Stomach (tissue), 4 donors: Measurements from ENCODE around the gene CAPN2.

Source experiments
- EP300 ChIP-seq: sonication (generic); formaldehyde crosslinking; IDR thresholded peaks from one replicate; pipeline ENCODE4 v1.6.1; 2017; ENCODE audit warnings: antibody characterized with exemption
- POLR2A ChIP-seq, 4 donors: fragments of 450-650 bp; IDR thresholded peaks; one replicate each; pipeline ENCODE4 v1.6.1; 2016; ENCODE audit warnings: antibody characterized with exemption in 4 of 4, control low read depth in 2 of 4, mild to moderate bottlenecking in 1 of 4, moderate library complexity in 1 of 4
- POLR2AphosphoS5 ChIP-seq, 3 donors: sonication (generic); formaldehyde crosslinking; IDR thresholded peaks; one replicate each; pipeline ENCODE4 v1.6.1; 2016; ENCODE audit warnings: antibody characterized with exemption in 3 of 3
- TF ChIP-seq, protein P1 (sequence below), 7 experiments: fragments of 450-650 bp in 4 of 7; fragments of 200-600 bp in 3 of 7; sonication (generic) in 3 of 7; IDR thresholded peaks; one replicate each; pipeline ENCODE4 v1.5.1; 2016 to 2019; ENCODE audit warnings: antibody characterized with exemption in 7 of 7, control low read depth in 2 of 7, mild to moderate bottlenecking in 1 of 7

DNA sequence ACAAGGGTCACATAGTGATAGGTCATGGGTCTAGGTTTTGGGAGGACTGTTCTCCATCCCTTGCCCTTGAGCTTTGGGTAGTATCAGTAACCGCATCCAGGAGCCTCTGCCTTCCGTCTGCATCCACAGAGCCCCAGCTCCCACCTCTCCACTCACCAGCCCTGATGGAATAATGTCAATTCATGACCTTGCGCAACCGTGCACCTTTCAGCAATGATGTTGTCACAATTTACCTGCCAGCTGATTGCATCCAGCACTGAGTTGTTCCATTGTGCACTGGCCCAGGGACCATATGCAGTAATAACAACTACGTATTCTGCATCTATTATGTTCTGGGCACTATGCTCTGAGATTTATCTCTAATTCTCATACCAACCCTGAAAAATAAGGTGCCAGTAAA, 48.2 kb upstream of the CAPN2 start:
- TF ChIP-seq POLR2A (IDR thresholded peaks at IDR 0.05) (no peak), POLR2AphosphoS5 (IDR thresholded peaks at IDR 0.05) (no peak), EP300 (no peak)
- TF ChIP-seq, protein P1, sequence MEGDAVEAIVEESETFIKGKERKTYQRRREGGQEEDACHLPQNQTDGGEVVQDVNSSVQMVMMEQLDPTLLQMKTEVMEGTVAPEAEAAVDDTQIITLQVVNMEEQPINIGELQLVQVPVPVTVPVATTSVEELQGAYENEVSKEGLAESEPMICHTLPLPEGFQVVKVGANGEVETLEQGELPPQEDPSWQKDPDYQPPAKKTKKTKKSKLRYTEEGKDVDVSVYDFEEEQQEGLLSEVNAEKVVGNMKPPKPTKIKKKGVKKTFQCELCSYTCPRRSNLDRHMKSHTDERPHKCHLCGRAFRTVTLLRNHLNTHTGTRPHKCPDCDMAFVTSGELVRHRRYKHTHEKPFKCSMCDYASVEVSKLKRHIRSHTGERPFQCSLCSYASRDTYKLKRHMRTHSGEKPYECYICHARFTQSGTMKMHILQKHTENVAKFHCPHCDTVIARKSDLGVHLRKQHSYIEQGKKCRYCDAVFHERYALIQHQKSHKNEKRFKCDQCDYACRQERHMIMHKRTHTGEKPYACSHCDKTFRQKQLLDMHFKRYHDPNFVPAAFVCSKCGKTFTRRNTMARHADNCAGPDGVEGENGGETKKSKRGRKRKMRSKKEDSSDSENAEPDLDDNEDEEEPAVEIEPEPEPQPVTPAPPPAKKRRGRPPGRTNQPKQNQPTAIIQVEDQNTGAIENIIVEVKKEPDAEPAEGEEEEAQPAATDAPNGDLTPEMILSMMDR (IDR thresholded peaks at IDR 0.05), result no peak
